MM.1S (cell line): Measurements from ENCODE around the gene DPP6.

Source experiments
- DNase-seq: peaks from one replicate; pipeline ENCODE4 v3.0.0-alpha.2; 2015
- H2AFZ ChIP-seq: fragments of 300-600 bp; sonication (generic); 2 replicates; pipeline ENCODE4 v1.6.0; 2016; ENCODE audit warnings: antibody characterized with exemption, low read length
- H3F3A ChIP-seq: fragments of 300-600 bp; sonication (generic); 2 replicates; pipeline ENCODE4 v1.6.1; 2016; ENCODE audit warnings: mild to moderate bottlenecking, antibody characterized with exemption, low read length, moderate library complexity, mixed read lengths; ENCODE audit not compliant: insufficient read depth
- H3K27ac ChIP-seq: fragments of 300-600 bp; sonication (generic); 2 replicates; pipeline ENCODE4 v1.5.1; 2016; ENCODE audit warnings: mild to moderate bottlenecking, low read length
- H3K27me3 ChIP-seq: fragments of 300-600 bp; sonication (generic); replicated peaks from 2 replicates; pipeline ENCODE4 v1.6.0; 2016; ENCODE audit warnings: low read length; ENCODE audit not compliant: insufficient read depth
- H3K36me3 ChIP-seq: fragments of 300-600 bp; sonication (generic); replicated peaks from 2 replicates; pipeline ENCODE4 v1.6.1; 2016; ENCODE audit warnings: mild to moderate bottlenecking, low read length, mixed read lengths; ENCODE audit not compliant: insufficient read depth
- H3K4me1 ChIP-seq: fragments of 300-600 bp; sonication (generic); 2 replicates; pipeline ENCODE4 v1.6.1; 2016; ENCODE audit warnings: low read length, mixed read lengths
- H3K4me2 ChIP-seq: fragments of 300-600 bp; sonication (generic); 2 replicates; pipeline ENCODE4 v1.6.0; 2016; ENCODE audit warnings: low read depth, low read length
- H3K4me3 ChIP-seq: fragments of 300-600 bp; sonication (generic); 2 replicates; pipeline ENCODE4 v1.5.1; 2016; ENCODE audit warnings: low read length, mixed read lengths
- H3K79me2 ChIP-seq: fragments of 300-600 bp; sonication (generic); 2 replicates; pipeline ENCODE4 v1.6.1; 2016; ENCODE audit warnings: mixed run types, low read length, mixed read lengths
- H3K9ac ChIP-seq: fragments of 300-600 bp; sonication (generic); 2 replicates; pipeline ENCODE4 v1.6.1; 2016; ENCODE audit warnings: low read length, mixed read lengths
- H3K9me2 ChIP-seq: fragments of 300-600 bp; sonication (generic); replicated peaks from 2 replicates; pipeline ENCODE4 v1.6.1; 2016; ENCODE audit warnings: mild to moderate bottlenecking, low read length, mixed read lengths; ENCODE audit not compliant: insufficient read depth
- H3K9me3 ChIP-seq: fragments of 300-600 bp; sonication (generic); replicated peaks from 2 replicates; pipeline ENCODE4 v1.6.1; 2016; ENCODE audit warnings: mild to moderate bottlenecking, low read length, mixed read lengths; ENCODE audit not compliant: insufficient read depth
- H4K20me1 ChIP-seq: fragments of 300-600 bp; sonication (generic); 2 replicates; pipeline ENCODE4 v1.6.1; 2016; ENCODE audit warnings: mild to moderate bottlenecking, low read length, moderate library complexity, mixed read lengths; ENCODE audit not compliant: insufficient read depth
- CTCF ChIP-seq: fragments of 300-600 bp; sonication (generic); IDR thresholded peaks from 2 replicates; pipeline ENCODE4 v1.5.1; 2016; ENCODE audit warnings: antibody characterized with exemption, low read length, mixed read lengths
- EZH2 ChIP-seq: fragments of 300-600 bp; sonication (generic); optimal IDR thresholded peaks from 2 replicates; pipeline ENCODE3; 2017; ENCODE audit warnings: low read depth, mild to moderate bottlenecking, antibody characterized with exemption, low read length, mixed read lengths
- EZH2phosphoT487 ChIP-seq: fragments of 300-600 bp; sonication (generic); IDR thresholded peaks from 2 replicates; pipeline ENCODE4 v1.6.1; 2018; ENCODE audit warnings: antibody characterized with exemption, low read length

The DPP6 gene

DNA sequence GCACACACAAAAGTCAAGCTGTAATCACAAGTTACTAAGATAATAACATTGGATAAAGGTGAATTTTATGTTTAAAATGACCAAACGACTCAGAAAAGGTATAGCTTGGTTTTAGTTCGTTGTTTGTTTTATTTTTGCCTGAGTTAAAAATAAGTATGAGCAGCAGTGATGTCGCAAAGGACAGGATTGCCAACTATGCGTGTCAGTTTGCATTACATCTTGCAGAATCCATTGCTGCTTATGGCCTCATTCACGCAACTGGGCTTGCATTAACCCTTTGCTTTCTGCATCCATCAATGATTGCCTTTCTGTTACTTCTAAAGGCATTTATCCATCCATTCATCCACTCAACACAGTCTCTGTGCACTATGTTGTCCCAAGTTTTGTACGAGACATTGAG, 389.6 kb downstream of the DPP6 start:
- Histone ChIP-seq H3K4me2 (no peak overlapping the region), H2AFZ (no peak overlapping the region), H3K27me3 (no peaks in the 10 kb centered on the region), H4K20me1 (no peaks in the 10 kb centered on the region), H3K4me3 (no peak overlapping the region), H3K4me1 (no peaks in the 10 kb centered on the region), H3K27ac (no peak overlapping the region), H3K79me2 (no peaks in the 10 kb centered on the region), H3K36me3 (no peaks in the 10 kb centered on the region), H3F3A (no peaks in the 10 kb centered on the region), H3K9me3 (no peaks in the 10 kb centered on the region), H3K9ac (no peak overlapping the region), H3K9me2 (no peaks in the 10 kb centered on the region)
- TF ChIP-seq EZH2phosphoT487 = no peak
- TF ChIP-seq CTCF = no peak
- no peak for DNase-seq

DNA sequence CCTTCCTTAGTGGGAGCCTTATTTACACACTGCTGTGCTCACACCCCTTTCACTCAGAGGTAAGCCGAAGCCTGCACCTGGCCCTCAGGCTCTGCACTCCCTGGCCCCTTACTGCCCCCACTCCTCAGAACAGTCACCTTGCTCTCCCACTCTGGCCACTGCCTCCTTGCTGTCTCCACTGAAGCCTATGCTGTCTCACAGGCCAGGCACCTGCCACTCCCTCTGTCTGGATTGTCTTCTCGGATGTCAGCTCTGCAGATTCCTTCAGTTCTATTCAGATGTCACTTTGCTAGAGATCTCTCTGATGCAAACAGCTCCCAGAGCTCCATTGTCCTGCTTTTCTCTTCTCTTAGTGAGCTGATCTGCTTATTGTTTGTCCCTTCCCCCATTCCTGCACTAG, 390.7 kb downstream of the DPP6 start:
- no peak overlapping the region for H3K4me3 ChIP-seq
- H3K27me3 ChIP-seq = no peaks in the 10 kb centered on the region
- H3K9me3 ChIP-seq = no peaks in the 10 kb centered on the region
- H3K4me2 ChIP-seq = no peak overlapping the region
- H3F3A ChIP-seq = no peaks in the 10 kb centered on the region
- no peak for DNase-seq
- no peak overlapping the region for H3K27ac ChIP-seq
- no peaks in the 10 kb centered on the region for H3K79me2 ChIP-seq
- no peaks in the 10 kb centered on the region for H3K4me1 ChIP-seq
- no peak for TF ChIP-seq EZH2phosphoT487
- no peak for TF ChIP-seq EZH2
- TF ChIP-seq CTCF = no peak
- H3K9ac ChIP-seq = no peak overlapping the region
- no peaks in the 10 kb centered on the region for H3K9me2 ChIP-seq
- no peak overlapping the region for H2AFZ ChIP-seq
- no peaks in the 10 kb centered on the region for H3K36me3 ChIP-seq
- no peaks in the 10 kb centered on the region for H4K20me1 ChIP-seq

- Histone ChIP-seq H4K20me1 (no peaks in the 10 kb centered on the region), H3K9ac (no peak overlapping the region), H3K4me3 (no peak overlapping the region), H3K36me3 (no peaks in the 10 kb centered on the region), H3K79me2 (no peaks in the 10 kb centered on the region), H3K27ac (no peak overlapping the region), H3K4me2 (no peak overlapping the region), H3K4me1 (no peaks in the 10 kb centered on the region), H3K9me2 (no peaks in the 10 kb centered on the region), H3K9me3 (no peaks in the 10 kb centered on the region), H3K27me3 (no peaks in the 10 kb centered on the region), H2AFZ (no peak overlapping the region), H3F3A (no peaks in the 10 kb centered on the region)
- TF ChIP-seq CTCF (no peak), EZH2phosphoT487 (no peak), EZH2 (no peak)
- DNase-seq = no peak
Observed at GRCh38 chr7:154450451-154450850, 398.3 kb downstream of the DPP6 start.
